ENCODE data around the gene ATP5F1E. TPM values are rescaled to one million over a fixed set of nuclear protein-coding genes. Genes with fewer than 3 reads are reported as not detected.

ATP5F1E gene
- total RNA-seq, 2 experiments from 2014 or later, result 67.4 to 68.8 TPM

DNA sequence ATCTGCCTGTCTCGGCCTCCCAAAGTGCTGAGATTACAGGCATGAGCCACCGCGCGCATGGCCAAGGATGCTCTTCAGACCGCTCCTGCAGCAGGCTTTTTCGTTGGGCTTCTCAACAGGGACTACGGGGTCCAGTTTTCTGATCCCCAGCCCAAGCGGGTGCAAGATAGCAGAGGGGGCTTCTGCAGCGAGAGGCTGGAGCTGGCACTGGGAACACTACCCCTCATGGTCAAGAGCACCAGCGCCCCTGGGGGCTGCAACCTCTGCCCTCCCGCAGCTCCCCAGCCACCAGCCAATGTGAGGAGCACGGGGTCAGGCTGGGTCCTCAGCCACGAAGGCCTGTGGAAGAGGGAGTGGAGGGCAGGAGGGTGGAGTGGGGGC is 31.1 kb downstream of the ATP5F1E start:
- intact Hi-C loops (cut with micrococcal nuclease), result no loop called here
- ATAC-seq, result no peak
- TF ChIP-seq, protein P1, sequence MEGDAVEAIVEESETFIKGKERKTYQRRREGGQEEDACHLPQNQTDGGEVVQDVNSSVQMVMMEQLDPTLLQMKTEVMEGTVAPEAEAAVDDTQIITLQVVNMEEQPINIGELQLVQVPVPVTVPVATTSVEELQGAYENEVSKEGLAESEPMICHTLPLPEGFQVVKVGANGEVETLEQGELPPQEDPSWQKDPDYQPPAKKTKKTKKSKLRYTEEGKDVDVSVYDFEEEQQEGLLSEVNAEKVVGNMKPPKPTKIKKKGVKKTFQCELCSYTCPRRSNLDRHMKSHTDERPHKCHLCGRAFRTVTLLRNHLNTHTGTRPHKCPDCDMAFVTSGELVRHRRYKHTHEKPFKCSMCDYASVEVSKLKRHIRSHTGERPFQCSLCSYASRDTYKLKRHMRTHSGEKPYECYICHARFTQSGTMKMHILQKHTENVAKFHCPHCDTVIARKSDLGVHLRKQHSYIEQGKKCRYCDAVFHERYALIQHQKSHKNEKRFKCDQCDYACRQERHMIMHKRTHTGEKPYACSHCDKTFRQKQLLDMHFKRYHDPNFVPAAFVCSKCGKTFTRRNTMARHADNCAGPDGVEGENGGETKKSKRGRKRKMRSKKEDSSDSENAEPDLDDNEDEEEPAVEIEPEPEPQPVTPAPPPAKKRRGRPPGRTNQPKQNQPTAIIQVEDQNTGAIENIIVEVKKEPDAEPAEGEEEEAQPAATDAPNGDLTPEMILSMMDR (IDR thresholded peaks at IDR 0.05), result no peak
- peaks cover 21% of the 10 kb centered on the region for H3K36me3 Mint-ChIP-seq (ENCODE audit: low read depth)
- CTCF ChIA-PET, result no interaction called here
- H3K27me3 Mint-ChIP-seq, result no peaks in the 10 kb centered on the region
- H3K9me3 Mint-ChIP-seq, result no peaks in the 10 kb centered on the region
- H3K4me1 Mint-ChIP-seq (ENCODE audit: low read depth), result peaks cover 22% of the 10 kb centered on the region
- no peak overlapping the region for H3K27ac Mint-ChIP-seq
- no peak overlapping the region for H3K4me3 Mint-ChIP-seq
- POLR2A ChIA-PET, result interaction anchor here (0.6 to 1.4 kb wide), 2 partner anchors 19 to 84 kb away, joined by 3 to 4 read pairs; no protein-coding TSS in a partner anchor
- DNase-seq, result no peak

DNA sequence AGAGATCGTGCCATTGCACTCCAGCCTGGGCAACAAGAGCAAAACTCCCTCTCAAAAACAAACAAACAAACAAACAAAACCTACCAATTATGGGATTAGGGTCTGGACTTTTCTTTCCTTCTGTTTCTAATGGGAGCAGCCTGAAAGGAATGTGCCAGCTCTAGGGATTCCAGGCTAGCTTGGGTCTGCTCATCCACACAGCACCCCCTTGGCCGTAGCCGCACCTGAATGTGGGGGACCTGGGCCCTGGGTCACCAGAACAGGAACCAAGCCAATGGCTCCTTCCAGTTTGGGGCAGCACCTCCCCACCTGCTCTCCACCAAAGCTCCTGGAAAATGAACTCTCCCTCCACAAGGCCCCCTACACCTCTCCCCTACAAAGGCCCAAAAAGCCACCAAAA is 31.8 kb downstream of the ATP5F1E start:
- no peak overlapping the region for H3K27ac Mint-ChIP-seq
- TF ChIP-seq, protein P1 (IDR thresholded peaks at IDR 0.05), result no peak
- CTCF ChIA-PET, result no interaction called here
- POLR2A ChIA-PET, result interaction anchor here (0.6 to 1.5 kb wide), 5 partner anchors 14 to 84 kb away, joined by 3 to 4 read pairs (median 4); no protein-coding TSS in a partner anchor
- H3K4me3 Mint-ChIP-seq, result no peak overlapping the region
- H3K27me3 Mint-ChIP-seq, result no peaks in the 10 kb centered on the region
- H3K4me1 Mint-ChIP-seq (ENCODE audit: low read depth), result peaks cover 17% of the 10 kb centered on the region
- peaks cover 29% of the 10 kb centered on the region for H3K36me3 Mint-ChIP-seq (ENCODE audit: low read depth)
- no peak for ATAC-seq
- no peaks in the 10 kb centered on the region for H3K9me3 Mint-ChIP-seq
- no peak for DNase-seq
- intact Hi-C loops (cut with micrococcal nuclease), result no loop called here

DNA sequence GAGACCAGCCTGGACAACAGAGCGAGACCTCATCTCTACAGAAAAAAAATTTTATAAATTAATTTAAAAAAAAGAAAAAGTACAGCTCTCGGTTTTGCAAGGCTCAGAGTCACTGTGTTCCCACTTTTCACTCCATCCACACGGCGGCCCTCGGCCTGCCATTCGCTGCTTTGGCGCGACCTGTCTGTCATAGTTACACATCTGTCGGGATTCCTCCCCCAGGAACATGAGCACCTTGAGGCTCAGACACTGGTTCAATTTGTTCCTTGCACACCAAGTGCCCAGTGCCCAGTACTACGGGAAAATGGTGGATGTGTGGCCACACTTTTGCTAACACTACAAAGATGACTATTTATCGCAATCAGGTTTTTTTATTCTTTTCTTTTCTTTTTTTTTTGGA is 33.5 kb downstream of the ATP5F1E start:
- TF ChIP-seq, protein P1 (IDR thresholded peaks at IDR 0.05), result no peak
- Mint-ChIP-seq H3K27ac (no peak overlapping the region), H3K4me3 (no peak overlapping the region), H3K36me3 (ENCODE audit: low read depth) (peaks cover 34% of the 10 kb centered on the region), H3K9me3 (no peaks in the 10 kb centered on the region), H3K4me1 (ENCODE audit: low read depth) (no peaks in the 10 kb centered on the region), H3K27me3 (no peaks in the 10 kb centered on the region)
- DNase-seq (no peak), ATAC-seq (no peak)
- ChIA-PET POLR2A (interaction anchor here (0.6 to 1.5 kb wide), 4 partner anchors 9 to 110 kb away, joined by 3 to 4 read pairs (median 3); no protein-coding TSS in a partner anchor), CTCF (interaction anchor here (0.9 kb wide), 1 partner anchor 17 kb away, joined by 4 read pairs; no protein-coding TSS in a partner anchor)
- intact Hi-C loops (cut with micrococcal nuclease), result no loop called here

DNA sequence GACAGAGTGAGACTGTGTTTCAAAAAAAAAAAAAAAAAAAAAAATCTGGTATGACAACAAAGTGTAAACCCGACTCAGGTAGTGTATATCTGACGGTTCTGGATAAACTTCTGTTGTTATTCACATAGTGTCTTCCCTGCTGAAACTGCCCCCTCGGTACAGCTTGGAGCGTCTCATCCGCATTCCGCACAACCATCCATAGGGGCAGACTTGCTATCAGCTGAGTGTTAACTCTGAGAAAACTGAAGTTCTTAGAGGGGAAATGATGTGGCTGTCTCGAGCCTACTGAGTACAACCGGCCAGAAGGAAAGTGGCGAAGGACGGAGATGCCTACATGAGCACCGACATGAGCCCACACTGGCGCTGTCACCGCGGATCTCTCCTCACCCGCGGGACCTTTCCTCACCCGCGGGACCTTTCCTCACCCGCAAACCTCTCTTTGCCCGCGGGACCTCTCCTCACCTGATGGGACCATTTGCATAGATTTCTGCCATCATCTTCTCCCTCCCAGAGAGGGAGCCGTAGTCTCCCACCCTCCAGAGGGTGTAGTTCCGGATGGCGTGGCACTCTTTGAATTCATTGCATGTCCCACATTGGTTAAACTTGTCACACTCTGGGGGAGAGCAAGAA is 34.9 kb downstream of the ATP5F1E start:
- TF ChIP-seq, protein P1 (IDR thresholded peaks at IDR 0.05), result no peak
- POLR2A ChIA-PET, result interaction anchor here (1.3 to 2.0 kb wide), 3 partner anchors 11 to 18 kb away, joined by 3 to 13 read pairs (median 5); no protein-coding TSS in a partner anchor
- Mint-ChIP-seq H3K27ac (no peak overlapping the region), H3K4me1 (ENCODE audit: low read depth) (no peaks in the 10 kb centered on the region), H3K4me3 (no peak overlapping the region), H3K9me3 (no peaks in the 10 kb centered on the region), H3K36me3 (ENCODE audit: low read depth) (peaks cover 39% of the 10 kb centered on the region), H3K27me3 (no peaks in the 10 kb centered on the region)
- ATAC-seq, result no peak
- no peak for DNase-seq
- CTCF ChIA-PET, result no interaction called here
- intact Hi-C loops (cut with micrococcal nuclease), result no loop called here

DNA sequence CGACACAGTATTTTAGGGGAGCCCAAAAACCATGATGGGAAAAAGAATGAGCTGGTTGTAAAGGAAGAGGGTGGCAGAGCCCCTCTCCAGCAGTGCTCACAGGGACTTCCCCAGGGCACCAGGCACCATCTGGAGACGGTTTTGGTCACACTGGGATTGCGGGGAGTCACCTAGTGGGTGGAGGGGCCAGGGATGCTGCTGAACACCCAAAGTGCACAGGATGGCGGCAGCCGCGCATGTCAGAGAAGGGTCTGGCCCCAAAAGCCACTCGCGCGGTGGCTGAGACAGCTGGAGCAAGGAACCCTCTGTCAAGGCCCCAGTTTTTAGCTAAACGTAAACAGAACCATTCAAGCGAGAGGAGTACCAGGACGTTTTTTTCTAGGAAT is 35.9 kb downstream of the ATP5F1E start:
- no peak overlapping the region for H3K4me3 Mint-ChIP-seq
- H3K9me3 Mint-ChIP-seq, result no peaks in the 10 kb centered on the region
- ChIA-PET POLR2A (interaction anchor here (1.0 to 2.0 kb wide), 5 partner anchors 9 to 19 kb away, joined by 3 to 13 read pairs (median 5); no protein-coding TSS in a partner anchor), CTCF (no interaction called here)
- no peaks in the 10 kb centered on the region for H3K4me1 Mint-ChIP-seq (ENCODE audit: low read depth)
- H3K27ac Mint-ChIP-seq, result peak overlapping the region; percentile 46
- TF ChIP-seq, protein P1 (IDR thresholded peaks at IDR 0.05), result no peak
- peaks cover 42% of the 10 kb centered on the region for H3K36me3 Mint-ChIP-seq (ENCODE audit: low read depth)
- no peaks in the 10 kb centered on the region for H3K27me3 Mint-ChIP-seq
- DNase-seq, result no peak
- intact Hi-C loops (cut with micrococcal nuclease), result no loop called here
- ATAC-seq, result no peak
